GM12891 (cell line): ENCODE results near the gene TPD52L1.

Source experiments
- POLR2A ChIP-seq: IDR thresholded peaks from 2 replicates; pipeline ENCODE4 v1.6.1; 2011; ENCODE audit warnings: low read depth, low read length, control low read depth
- POLR2AphosphoS5 ChIP-seq: IDR thresholded peaks from 2 replicates; pipeline ENCODE4 v1.6.1; 2011; ENCODE audit warnings: low read depth, low read length, control low read depth
- TAF1 ChIP-seq: IDR thresholded peaks from 2 replicates; pipeline ENCODE4 v1.6.1; 2011; ENCODE audit warnings: low read depth, low read length, control low read depth

DNA sequence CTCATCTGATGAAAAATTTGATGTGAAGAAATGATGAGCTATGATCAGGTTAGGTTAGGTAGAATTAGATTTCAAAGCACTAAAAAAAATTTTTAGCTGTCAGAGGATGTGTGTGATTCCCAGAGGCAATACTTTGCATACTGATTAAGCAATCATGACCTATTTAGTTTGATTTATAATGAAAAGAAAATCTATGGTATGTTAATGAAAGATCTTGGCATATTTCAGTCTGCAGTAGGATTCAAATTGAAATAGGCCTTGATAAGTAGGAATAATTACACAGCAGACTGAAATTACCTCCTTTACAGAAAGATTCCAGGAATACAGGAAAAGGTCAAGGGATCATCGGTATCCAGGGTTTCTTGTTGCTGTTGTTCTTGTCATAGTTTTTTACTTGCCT is 78.9 kb downstream of the TPD52L1 start:
- TF ChIP-seq POLR2A (no peak), TAF1 (no peak), POLR2AphosphoS5 (no peak)
